Body of pancreas (tissue), 4 donors: ENCODE measurements around the gene FHAD1. TPM values are rescaled to one million over a fixed set of nuclear protein-coding genes. Genes with fewer than 3 reads are reported as not detected.

Experiments
- ATAC-seq: fragments of 150-250 bp; one replicate; pipeline ENCODE4 v1.9.1; 2016
- DNase-seq, 4 donors: peaks; one replicate each; pipeline ENCODE4 v3.0.0-alpha.2; 2019
- H3K27ac ChIP-seq, 4 donors: fragments of 200-600 bp; sonication (generic); 1 replicate in 3 of 4; 2 replicates in 1 of 4; pipeline versions ENCODE4 v1.5.1 to v1.6.1; 2016 to 2019; ENCODE audit warnings: mild to moderate bottlenecking in 1 of 4, mixed read lengths in 1 of 4, moderate library complexity in 1 of 4
- H3K27me3 ChIP-seq, 2 donors: fragments of 200-600 bp; sonication (generic); one replicate each; pipeline ENCODE4 v1.6.0; 2016; ENCODE audit warnings: mild to moderate bottlenecking in 1 of 2
- H3K36me3 ChIP-seq, 2 donors: fragments of 200-600 bp; sonication (generic); replicated peaks in 1 of 2; 2 replicates each; pipeline ENCODE4 v1.5.1; 2016; ENCODE audit warnings: low read depth in 2 of 2; ENCODE audit not compliant: insufficient read depth in 1 of 2
- H3K4me1 ChIP-seq: fragments of 200-600 bp; sonication (generic); one replicate; pipeline ENCODE4 v1.6.0; 2016
- H3K4me3 ChIP-seq, 2 donors: fragments of 200-600 bp; sonication (generic); 1 replicate in 1 of 2; 2 replicates in 1 of 2; pipeline ENCODE4 v1.5.1; 2016 to 2019
- H3K9me3 ChIP-seq, 3 donors: fragments of 200-600 bp; sonication (generic); 1 replicate in 2 of 3; 2 replicates in 1 of 3; pipeline ENCODE4 v1.5.1; 2016
- CTCF ChIP-seq, 7 experiments: fragments of 450-650 bp in 4 of 7; fragments of 200-600 bp in 3 of 7; sonication (generic) in 3 of 7; IDR thresholded peaks; one replicate each; pipeline ENCODE4 v1.5.1; 2016 to 2019; ENCODE audit warnings: antibody characterized with exemption in 7 of 7
- POLR2A ChIP-seq, 3 donors: fragments of 450-650 bp; IDR thresholded peaks; one replicate each; pipeline ENCODE4 v1.6.1; 2016; ENCODE audit warnings: antibody characterized with exemption in 3 of 3, mild to moderate bottlenecking in 2 of 3
- WGBS, 2 donors: methylation state at CpG; one replicate each; pipeline ENCODE4 v1.1.5; 2017; 5-methylcytosine and 5-hydroxymethylcytosine counted together
- intact Hi-C: fragments of 100-400 bp; cut with DNase I; formaldehyde crosslinking; loops from one replicate; pipeline ENCODE4 v1.15.1; 2023
- total RNA-seq, 2 donors: library from RNA; depleted of rRNA; stranded (reverse); fragments of >200 nt; gene quantifications; one replicate each; pipeline ENCODE4 v1.1.0, GENCODE V29; 2016

Gene FHAD1
- total RNA-seq: 1 to 10 TPM; 2.9 to 4.9 TPM

GRCh38 chr1:15246960-15247614, at the start of gene FHAD1:
FHAD1 (plus strand) TSS chr1:15247223; CDS start chr1:15251785, 4,562 bp downstream.
- Histone ChIP-seq H3K4me1 (peaks cover 13% of the 10 kb centered on the region), H3K4me3 (peak within 1 kb of the TSS; percentile 12 to 24), H3K9me3 (no peaks in the 10 kb centered on the region), H3K27ac (peak within 1 kb of the TSS in 1 of 4 donors; percentile 35), H3K27me3 (no peaks in the 10 kb centered on the region), H3K36me3 (no peaks in the 10 kb centered on the region)
- ATAC-seq (peak; percentile 91), DNase-seq (peak; percentile 80 to 89 (median 83))
- intact Hi-C loops: no loop called here
- TF ChIP-seq POLR2A (IDR thresholded peaks at IDR 0.05) (peak in 2 of 3 donors; percentile 24 to 25), CTCF (IDR thresholded peaks at IDR 0.05) (no peak)
- WGBS, 2 donors: 5 to 37% methylated on average over 6 to 55 of the region's 55 CpGs

- DNase-seq: no peak
- H3K9me3 ChIP-seq: no peaks in the 10 kb centered on the region
- no peaks in the 10 kb centered on the region for H3K27me3 ChIP-seq
- no peak for TF ChIP-seq POLR2A (IDR thresholded peaks at IDR 0.05)
- no peak for TF ChIP-seq CTCF (IDR thresholded peaks at IDR 0.05)
- ATAC-seq: no peak
- intact Hi-C loops: no loop called here
- WGBS, 2 donors: 60 to 63% methylated on average over 12 of the region's 12 CpGs
- H3K4me3 ChIP-seq: no peak overlapping the region
- H3K4me1 ChIP-seq: peaks cover 87% of the 10 kb centered on the region
- no peaks in the 10 kb centered on the region for H3K36me3 ChIP-seq
- H3K27ac ChIP-seq: peak overlapping the region; percentile 89 to 95 (median 94)
Measured at GRCh38 chr1:15197591-15198447, 49.2 kb upstream of the FHAD1 start.

- no peaks in the 10 kb centered on the region for H3K27me3 ChIP-seq
- peak overlapping the region; percentile 89 to 95 (median 94) for H3K27ac ChIP-seq
- TF ChIP-seq CTCF (IDR thresholded peaks at IDR 0.05): no peak
- peak in 1 of 3 donors; percentile 9 for TF ChIP-seq POLR2A (IDR thresholded peaks at IDR 0.05)
- ATAC-seq: no peak
- intact Hi-C loops: no loop called here
- H3K36me3 ChIP-seq: no peaks in the 10 kb centered on the region
- 16 to 35% methylated on average over 6 to 8 of the region's 8 CpGs for WGBS, 2 donors
- no peaks in the 10 kb centered on the region for H3K9me3 ChIP-seq
- peaks cover 89% of the 10 kb centered on the region for H3K4me1 ChIP-seq
- no peak overlapping the region for H3K4me3 ChIP-seq
- DNase-seq: peak; percentile 43 to 80 (median 72)
Measured at GRCh38 chr1:15198684-15199083, 48.3 kb upstream of the FHAD1 start.

GRCh38 chr1:15201221-15201620, 45.8 kb upstream of the FHAD1 start:
- Histone ChIP-seq H3K4me3 (no peak overlapping the region), H3K27ac (peak overlapping the region; percentile 91 to 95 (median 94)), H3K9me3 (no peaks in the 10 kb centered on the region), H3K4me1 (peaks cover 96% of the 10 kb centered on the region), H3K27me3 (no peaks in the 10 kb centered on the region), H3K36me3 (no peaks in the 10 kb centered on the region)
- ATAC-seq (no peak), DNase-seq (no peak)
- intact Hi-C loops: no loop called here
- no peak for TF ChIP-seq POLR2A (IDR thresholded peaks at IDR 0.05)
- 10 to 11% methylated on average over 4 of the region's 4 CpGs for WGBS, 2 donors

- no peaks in the 10 kb centered on the region for H3K9me3 ChIP-seq
- intact Hi-C loops: no loop called here
- TF ChIP-seq CTCF (IDR thresholded peaks at IDR 0.05): peak in 4 of 7 experiments; percentile 51 to 57 (median 52)
- TF ChIP-seq POLR2A (IDR thresholded peaks at IDR 0.05): peak in 2 of 3 donors; percentile 64 to 69
- peaks cover 96% of the 10 kb centered on the region for H3K4me1 ChIP-seq
- peak overlapping the region; percentile 91 to 95 (median 94) for H3K27ac ChIP-seq
- H3K27me3 ChIP-seq: no peaks in the 10 kb centered on the region
- peak; percentile 86 to 95 (median 91) for DNase-seq
- 9 to 19% methylated on average over 13 of the region's 13 CpGs for WGBS, 2 donors
- H3K4me3 ChIP-seq: no peak overlapping the region
- peak; percentile 79 for ATAC-seq
- no peaks in the 10 kb centered on the region for H3K36me3 ChIP-seq
Measured at GRCh38 chr1:15201849-15202551, 45.0 kb upstream of the FHAD1 start.
